Activated CD4-positive, alpha-beta T cell treated with anti-CD3 and anti-CD28 coated beads for 24 hours (primary cell): ENCODE data around the gene C3orf70.
"Not testable (repeated sequence)": the region's sequence is repeated elsewhere in the genome, so short reads cannot be mapped to it uniquely, and the experiment has no call there.

Experiments used
- DNase-seq, 2 donors: peaks; one replicate each; pipeline ENCODE4 v3.0.0-alpha.2; 2020; ENCODE audit warnings: low read depth in 2 of 2

The C3orf70 gene

GRCh38 chr3:185151101-185151963 lies 1.5 kb downstream of the C3orf70 start:
- DNase-seq = no peak

GRCh38 chr3:185150561-185150960 lies 2.3 kb downstream of the C3orf70 start:
- no peak for DNase-seq

- no peak for DNase-seq
Measured at GRCh38 chr3:185149591-185149990, 3.3 kb downstream of the C3orf70 start.

GRCh38 chr3:185145511-185145910 lies 7.3 kb downstream of the C3orf70 start:
- no peak for DNase-seq

GRCh38 chr3:185144784-185145183 lies 8.1 kb downstream of the C3orf70 start:
- no peak for DNase-seq

- DNase-seq = no peak
Measured at GRCh38 chr3:185137821-185138220, 15.0 kb downstream of the C3orf70 start.

- no peak for DNase-seq
Measured at GRCh38 chr3:185134509-185134908, 18.4 kb downstream of the C3orf70 start.

GRCh38 chr3:185131602-185132256 lies 21.1 kb downstream of the C3orf70 start:
- no peak for DNase-seq

- no peak for DNase-seq
Measured at GRCh38 chr3:185129083-185129482, 23.8 kb downstream of the C3orf70 start.

- DNase-seq = no peak
Measured at GRCh38 chr3:185126201-185126600, 26.7 kb downstream of the C3orf70 start.

GRCh38 chr3:185120126-185120525 lies 32.7 kb downstream of the C3orf70 start:
- no peak for DNase-seq

GRCh38 chr3:185115371-185115770 lies 37.5 kb downstream of the C3orf70 start:
- DNase-seq = no peak

- no peak for DNase-seq
Measured at GRCh38 chr3:185114756-185115155, 38.1 kb downstream of the C3orf70 start.

- no peak for DNase-seq
Measured at GRCh38 chr3:185112186-185112585, 40.7 kb downstream of the C3orf70 start.

- not testable (repeated sequence) for DNase-seq
Measured at GRCh38 chr3:185109012-185109411, 43.8 kb downstream of the C3orf70 start.

- DNase-seq = not testable (repeated sequence)
Measured at GRCh38 chr3:185106256-185106890, 46.5 kb downstream of the C3orf70 start.

GRCh38 chr3:185103359-185104127 lies 49.3 kb downstream of the C3orf70 start:
- DNase-seq = no peak

GRCh38 chr3:185094697-185095096 lies 58.2 kb downstream of the C3orf70 start:
- DNase-seq = no peak

GRCh38 chr3:185093116-185093515 lies 59.7 kb downstream of the C3orf70 start:
- DNase-seq = no peak

- no peak for DNase-seq
Measured at GRCh38 chr3:185090811-185091210, 62.0 kb downstream of the C3orf70 start.

GRCh38 chr3:185089751-185090150 lies 63.1 kb downstream of the C3orf70 start:
- no peak for DNase-seq

- no peak for DNase-seq
Measured at GRCh38 chr3:185089343-185089742, 63.5 kb downstream of the C3orf70 start.
